GM21786 (cell line): ENCODE results near the gene FGD2.
A peak's percentile ranks its signal among the peaks of the same experiment; 100 is the strongest.
"Not testable (repeated sequence)": the region's sequence is repeated elsewhere in the genome, so short reads cannot be mapped to it uniquely, and the experiment has no call there.

Experiments used
- ATAC-seq: cut with Tn5 transposase; IDR thresholded peaks from one replicate; pipeline ENCODE4 v1.9.1; 2021; ENCODE audit not compliant: unreplicated experiment

Gene FGD2

DNA sequence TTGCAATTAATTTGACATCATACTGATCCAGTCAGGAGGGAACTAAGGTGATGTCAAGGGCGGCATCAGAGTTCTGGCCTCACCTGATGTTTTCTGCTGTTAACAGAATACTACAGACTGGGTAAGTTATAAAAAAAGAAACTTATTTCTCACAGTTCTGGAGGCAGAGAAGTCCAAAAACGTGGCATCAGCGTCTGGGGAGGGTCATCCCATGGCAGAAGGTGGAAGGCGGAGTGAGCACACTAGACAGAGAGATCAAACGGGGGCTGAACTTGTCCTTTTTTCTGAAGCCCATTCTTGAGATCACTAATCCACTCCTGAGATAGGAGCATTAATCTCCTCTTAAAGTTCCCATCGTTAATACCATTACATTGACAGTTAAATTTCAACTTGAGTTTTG is 16.2 kb upstream of the FGD2 start:
- ATAC-seq: no peak

DNA sequence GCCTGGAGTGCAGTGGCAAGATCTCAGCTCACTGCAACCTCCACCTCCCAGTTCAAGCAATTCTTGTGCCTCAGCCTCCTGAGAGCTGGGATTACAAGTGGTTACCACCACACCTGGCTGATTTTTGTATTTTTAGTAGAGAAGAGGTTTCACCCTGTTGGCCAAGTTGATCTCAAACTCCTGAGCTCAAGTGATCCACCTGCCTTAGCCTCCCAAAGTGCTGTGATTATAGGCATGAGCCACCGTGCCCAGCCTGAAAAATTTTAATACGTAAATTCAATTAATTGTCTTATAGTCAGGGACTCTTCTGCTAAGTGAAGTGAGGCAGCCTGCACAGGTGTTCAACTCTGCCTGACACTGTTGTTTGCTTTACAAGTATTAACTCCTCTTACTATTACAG is 15.1 kb upstream of the FGD2 start:
- not testable (repeated sequence) for ATAC-seq

DNA sequence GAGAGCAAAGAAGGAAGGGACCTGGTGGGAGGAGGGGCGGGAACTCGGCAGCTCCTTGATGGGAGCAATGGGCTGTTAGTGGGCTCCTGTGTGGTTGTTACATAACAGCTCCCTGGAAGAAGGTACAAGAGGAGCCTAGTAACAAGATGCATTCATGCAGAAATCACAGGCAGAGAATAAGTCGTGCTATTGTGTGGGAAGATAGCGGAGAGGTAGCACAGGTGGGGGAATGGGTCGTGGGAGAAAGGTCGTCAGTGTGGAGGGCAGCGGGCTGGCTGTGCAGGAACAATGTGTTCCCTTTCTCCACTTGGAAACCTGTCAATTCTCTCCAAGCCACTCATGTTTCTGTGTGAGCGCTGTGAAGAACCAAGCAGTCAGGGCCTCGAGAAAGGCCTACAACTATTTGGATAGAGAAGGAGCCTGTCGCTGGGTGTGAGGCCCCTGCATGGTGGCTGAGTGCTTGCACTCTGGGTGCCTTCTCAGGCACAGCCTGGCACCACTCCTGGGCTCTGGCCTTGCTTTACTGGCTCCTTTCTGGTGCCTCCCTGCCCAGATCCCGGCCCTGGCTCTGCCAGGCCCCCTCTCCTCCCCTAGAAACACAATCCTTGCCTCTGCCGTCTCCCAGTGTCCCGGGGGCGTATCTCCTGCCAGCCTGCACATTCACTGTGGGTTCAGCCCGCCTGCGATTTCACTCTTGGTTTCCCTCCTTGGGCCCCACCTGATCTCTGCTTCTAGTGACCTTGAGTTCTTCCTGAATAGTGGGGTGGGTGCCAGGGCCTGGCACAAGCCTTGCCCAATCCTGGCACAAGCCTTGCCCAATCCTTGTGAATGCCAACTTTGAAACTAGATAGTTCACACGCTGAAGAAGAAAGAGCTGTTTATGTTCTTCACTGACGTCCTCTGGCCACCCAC is 7.4 kb upstream of the FGD2 start:
- no peak for ATAC-seq

DNA sequence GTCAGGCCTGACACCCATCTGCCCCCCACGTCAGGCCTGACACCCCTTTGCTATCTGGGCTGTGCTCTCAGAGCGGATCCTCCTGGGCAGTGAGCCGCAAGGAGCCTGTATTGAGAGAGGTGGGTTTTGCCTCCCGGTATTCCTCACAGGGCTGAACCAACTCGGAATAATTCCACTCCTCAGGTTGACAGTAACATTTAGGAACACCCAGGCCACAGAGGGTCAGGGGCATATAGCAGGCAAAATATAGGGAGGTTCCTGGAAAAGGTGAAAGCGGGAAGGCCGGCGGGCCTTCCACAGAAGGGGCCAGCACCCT is 6.8 kb upstream of the FGD2 start:
- no peak for ATAC-seq

DNA sequence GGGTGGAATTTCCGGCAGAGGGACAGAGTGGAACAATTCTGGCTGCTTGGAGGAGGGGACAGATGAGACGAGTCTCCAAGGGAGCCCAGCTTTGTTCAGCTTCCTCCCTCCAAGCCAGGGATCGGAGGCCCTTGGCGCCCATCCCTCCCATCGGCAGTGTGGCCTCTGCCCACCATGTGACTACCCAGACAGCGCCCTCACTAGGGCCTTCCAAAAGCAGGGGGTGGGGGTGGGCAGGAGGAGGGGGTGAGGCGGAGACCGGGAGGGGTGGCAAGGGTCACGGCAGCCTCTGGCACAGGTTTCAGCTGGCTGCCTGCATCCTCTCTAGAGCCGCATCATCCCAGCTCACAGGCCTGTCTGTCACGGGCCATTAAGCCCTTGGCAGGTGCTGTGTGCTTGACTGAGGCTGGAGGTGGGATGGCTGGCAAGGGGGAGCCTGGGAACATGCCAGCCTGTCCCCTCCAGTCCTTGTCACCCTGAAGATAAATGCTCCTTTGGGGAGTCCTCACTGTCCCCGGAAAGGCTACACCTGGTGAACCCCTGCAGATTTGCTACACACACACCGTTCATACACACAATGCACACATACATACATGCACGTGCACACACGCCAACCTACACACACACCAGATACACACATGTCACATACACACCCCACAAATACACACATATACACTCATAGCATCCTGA is 6.2 kb upstream of the FGD2 start:
- ATAC-seq: no peak

DNA sequence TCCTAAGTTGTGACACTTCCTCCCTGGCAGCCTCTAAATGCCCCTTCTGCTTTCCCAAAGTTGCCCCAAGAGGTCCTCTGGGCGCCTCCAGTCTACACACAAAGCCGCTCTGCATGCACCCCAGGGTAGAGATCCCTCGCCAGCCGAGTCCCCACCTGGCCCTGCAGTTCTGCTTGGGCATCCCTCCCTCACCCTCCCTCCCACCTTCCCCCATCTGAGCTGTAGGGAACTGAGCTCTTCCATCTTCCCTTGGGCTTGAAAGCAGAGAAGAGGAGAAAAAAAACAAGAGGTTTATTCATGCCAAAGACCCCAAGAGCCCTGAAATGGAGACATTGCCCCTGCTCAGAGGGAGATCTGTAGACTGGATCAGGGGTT is 5.7 kb upstream of the FGD2 start:
- ATAC-seq: no peak

DNA sequence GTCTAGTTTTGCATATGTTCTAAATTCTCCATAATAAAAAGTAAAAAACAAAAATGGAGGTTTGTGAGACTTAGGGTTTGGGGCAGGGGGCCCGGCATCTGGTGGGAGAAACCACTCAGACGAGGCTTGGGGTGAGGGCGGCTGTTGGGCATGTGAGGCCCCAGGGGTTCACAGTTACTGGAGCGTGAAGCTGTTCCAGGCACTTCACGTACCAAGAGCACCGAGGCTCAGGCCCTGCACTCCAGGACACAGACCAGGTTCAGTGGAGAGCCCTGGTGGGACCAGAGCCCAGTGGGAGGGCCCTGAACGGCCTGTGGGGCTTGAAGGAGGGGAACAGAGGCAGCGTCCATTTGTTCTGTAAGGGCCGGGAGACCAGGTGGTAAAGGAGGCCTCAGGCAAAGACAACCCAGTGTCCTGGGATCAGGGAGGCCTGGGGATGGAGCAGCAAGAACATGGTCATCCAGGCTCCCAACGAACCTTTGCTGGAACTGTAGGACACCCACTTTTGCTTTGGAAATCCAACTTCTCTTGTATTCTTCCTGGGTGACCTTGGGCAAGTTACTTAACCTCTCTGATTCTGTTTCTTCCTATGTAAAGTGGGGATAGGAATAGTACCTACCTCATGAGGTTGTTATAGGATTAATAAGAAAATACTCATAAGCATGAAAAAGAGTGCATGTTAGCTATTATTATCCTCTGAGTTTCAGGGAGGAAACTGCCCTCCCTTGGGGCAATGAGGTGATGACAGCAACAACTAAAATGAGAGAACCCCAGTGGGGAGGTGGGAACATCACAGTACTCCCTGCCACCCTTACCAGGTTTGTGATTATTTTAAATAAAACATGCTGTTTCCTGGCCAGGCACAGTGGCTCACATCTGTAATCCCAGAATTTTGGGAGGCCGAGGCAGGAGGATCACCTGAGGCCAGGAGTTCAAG is 1.1 kb upstream of the FGD2 start:
- ATAC-seq: no peak

DNA sequence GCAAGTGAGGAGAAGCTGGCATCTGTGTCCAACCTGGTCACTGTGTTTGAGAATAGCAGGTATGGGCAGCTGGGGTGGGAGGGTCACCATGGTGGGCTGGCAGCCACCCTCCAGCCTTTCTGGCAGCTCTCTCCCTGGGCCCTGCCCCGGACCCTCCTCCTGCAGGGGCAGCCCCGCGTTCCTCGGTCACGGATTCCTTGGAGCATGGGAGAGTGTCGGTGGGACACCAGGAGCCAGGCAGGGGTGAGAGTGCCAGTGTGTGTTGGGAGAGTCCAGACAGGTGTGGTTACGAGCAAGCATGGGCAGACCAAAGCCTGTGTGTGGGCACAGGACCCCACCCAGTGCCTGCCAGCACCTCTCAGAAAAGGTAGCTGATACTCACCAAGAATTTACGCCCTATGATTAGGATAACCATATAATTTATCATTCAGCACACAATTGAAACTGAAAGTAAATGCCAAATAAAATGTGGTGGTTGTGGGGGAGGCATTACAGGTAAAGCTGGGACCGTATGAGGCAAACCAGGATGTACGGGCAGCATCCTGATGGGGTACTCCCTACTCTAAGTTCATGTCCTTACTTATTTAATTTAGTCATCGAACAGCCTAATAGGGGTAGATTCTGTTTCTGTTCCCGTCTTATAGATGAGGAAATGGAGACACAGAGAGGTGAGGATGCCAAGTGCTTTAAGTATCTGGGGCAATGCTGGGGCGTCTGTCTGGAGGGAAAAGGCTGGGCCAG is 542 bp downstream of the FGD2 start:
- no peak for ATAC-seq

DNA sequence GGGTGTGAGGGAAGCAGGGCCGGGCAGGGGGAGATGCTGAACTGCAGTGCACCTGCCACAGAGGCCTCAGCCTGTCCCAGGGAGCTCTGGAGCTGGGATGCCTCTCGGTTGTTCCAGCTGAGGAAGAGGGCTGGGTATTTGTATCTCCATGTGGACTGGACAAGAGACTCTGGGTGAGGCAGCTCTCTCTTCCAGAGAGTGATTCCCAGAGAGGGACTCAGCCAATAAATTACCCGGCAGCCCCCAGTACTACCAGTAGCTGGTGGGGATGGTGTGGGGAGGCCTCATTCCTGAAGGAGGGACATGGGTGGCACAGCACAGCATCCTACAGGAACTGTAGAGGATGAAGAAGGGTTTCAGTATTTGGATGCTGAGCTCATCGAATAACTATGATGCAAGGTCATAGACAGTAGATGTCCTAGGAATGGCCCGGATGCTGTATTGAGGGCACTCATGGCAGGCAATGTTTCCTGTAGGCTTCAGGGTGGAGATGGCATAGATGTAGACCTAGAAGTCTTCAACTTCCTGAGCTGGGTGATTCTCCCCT is 1.4 kb downstream of the FGD2 start:
- no peak for ATAC-seq

DNA sequence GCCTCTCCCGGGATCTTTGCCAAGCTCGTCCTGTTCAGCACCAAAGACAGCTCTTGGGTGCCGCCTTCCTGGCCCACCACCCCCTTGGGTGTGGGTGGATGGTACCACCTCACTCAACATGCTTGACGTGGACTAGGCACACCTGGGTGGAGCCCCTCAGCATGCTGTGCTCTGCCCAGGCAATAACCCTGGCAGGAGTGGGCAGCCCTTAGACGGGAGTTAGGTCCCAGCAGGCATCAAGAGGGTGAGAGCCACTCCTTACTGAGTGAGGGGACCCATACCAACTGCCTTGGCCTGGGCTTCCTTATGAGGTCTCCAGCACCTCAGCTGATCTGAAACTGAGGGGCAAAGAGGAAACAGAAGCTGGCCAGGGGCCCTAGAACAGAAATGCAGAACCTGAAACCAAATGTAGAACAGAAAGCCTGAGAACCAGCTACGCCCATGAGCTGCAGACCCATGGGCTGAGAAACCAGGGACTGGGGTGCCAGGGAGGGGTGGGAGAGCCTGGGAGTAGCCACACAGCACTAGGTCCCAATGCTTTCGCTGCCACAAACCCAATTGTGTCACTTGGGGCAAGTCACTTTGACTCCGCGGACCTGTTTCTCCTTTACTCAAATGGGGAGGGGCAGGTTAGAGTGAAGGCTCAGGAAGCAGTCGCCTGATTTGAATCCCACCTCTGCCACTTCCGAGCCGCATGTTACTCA is 2.0 kb downstream of the FGD2 start:
- ATAC-seq: peak; percentile 43

DNA sequence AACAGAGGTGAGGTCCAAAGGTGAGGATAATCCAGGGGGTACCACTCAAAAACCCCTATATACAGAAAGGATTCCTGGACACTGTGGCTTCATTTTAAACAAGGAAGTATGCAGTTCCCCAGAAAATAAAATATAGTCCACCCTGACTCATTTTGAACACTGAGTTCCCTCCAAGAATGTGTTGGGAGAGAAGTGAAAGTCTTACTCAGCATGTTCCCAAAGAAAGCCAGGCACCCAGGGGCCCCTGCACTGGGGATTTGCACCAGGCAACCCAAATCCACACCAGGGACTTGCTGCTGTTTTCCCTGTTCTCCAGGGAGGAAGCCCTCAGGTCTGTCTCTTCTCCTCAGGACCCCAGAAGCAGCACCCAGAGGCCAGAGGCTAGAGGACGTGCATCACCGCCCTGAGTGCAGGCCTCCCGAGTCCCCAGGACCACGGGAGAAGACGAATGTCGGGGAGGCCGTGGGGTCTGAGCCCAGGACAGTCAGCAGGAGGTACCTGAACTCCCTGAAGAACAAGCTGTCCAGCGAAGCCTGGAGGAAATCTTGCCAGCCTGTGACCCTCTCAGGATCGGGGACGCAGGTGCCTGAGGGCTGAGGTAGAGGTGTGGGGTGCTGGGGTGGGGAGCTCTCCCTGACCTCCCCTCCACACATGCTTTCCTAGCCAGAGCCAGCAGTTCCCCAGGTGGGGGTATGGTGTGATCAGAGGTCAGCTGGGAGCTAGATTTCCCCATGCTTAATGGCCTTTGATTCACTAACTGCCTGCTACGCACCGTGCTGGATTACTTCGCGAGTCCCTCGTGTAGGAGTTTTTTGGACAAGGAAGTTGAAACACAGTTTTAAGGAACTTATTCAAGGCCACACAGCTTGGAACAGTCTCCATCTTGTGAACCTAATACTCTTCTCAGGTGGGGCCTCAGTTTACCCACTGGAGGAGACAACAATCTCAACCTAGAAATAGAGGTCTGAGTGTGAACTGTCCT is 3.3 kb downstream of the FGD2 start:
- ATAC-seq: no peak

DNA sequence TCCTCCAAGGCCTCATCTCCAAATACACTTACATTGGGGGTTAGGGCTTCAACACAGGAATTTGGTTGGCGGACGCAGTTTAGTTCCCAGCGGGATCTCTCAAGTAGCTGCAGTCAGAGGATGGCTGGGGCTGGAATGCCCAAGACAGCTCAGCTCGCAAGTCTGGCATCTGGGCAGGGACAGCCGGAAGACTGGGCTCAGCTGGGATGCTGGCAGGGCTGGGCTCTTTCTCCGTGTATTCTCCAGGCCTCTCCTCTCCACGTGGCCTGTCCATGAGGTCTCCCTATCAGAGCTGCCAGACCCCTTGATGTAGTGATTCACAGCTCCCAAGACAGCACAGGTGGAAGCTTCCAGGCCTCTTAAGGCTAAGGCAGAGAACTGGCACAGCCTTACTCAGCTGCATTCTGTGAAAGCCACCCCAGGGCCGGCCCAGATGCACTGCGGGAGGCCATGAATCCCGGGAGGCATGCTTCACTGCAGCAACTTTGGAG is 5.0 kb downstream of the FGD2 start:
- ATAC-seq: no peak

DNA sequence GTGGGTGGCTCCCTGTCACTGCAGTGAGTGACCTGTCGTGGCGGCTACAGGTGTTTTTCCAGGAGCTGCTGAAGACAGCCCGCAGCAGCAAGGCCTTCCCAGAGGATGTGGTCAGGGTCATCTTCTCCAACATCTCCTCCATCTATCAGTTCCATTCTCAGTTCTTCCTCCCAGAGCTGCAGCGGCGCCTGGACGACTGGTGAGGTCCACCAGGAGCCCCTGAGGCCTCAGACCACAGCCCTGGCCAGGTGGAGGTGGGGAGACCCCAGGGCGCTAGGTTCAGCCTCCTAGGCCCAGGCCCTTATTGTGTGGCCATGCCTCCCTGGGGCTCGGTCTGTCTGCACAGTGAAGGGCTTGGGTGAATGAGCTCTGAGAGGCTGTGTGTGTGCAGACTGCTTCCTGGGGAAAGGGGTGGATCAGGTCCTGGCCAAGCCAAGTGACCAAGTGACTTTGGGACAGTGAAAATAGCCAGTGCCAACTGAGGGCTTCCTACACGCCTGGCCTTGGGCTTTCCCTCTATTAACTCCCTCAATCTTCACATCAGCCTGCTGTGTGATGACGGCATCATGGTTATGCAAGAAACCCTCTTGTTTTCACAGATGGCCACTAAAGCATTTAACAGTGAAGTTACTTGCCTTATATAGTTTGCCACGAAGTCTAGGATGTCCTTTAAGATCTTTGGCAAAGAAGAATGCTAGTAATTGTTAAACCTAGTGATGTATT is 6.4 kb downstream of the FGD2 start:
- ATAC-seq: no peak

DNA sequence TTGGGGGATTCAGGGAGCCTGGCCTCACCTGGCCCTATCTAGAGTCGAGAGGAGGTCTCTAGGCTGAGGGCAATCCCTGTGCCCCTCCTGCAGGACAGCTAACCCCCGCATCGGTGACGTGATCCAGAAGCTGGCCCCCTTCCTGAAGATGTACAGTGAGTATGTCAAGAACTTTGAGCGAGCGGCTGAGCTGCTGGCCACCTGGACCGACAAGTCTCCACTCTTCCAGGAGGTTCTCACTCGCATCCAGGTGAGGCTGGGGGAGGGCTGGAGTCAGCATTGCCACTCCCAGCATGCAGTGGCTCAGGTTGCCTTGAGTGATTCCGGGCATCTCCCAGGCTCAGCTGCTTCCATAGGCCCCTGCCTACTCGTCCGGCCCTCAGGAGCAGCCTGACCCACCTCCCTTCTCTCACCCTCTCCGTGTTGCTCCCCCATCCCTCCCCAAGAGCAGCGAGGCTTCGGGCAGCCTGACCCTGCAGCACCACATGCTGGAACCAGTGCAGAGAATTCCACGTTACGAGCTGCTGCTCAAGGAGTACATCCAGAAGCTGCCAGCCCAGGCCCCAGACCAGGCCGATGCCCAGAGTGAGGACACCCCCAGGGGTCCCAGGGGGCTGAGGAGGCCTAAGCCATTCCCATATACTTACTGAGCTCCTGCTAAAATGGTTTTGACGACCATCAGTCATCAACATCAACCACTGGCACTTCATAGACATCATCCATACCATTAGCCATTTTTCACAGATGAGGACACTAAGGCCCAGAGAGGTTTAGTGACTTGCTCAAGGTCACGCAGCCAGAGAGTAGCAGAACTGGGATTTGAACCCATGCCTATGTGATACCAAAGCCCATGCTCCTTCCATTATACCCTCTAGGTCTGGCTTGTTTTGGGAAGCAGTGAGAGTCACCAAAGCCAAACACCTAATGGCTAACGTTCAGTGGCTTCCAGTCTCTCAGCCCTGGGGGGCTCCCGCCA is 8.3 kb downstream of the FGD2 start:
- ATAC-seq: no peak

DNA sequence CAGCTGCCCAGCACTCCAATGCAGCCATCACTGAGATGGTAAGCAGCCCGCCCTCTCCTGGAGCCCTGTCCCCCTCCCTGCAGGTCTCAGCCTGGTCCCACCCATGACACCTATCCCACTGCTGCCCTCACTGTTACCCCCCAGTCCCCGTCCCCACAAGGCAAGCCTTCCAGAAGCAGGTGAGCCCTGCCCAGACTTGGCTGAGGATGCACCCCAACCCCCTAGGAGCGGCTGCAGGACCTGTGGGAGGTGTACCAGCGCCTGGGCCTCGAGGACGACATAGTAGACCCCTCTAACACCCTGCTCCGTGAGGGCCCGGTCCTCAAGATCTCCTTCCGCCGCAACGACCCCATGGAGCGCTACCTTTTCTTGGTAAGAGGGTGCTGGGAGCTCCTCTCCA is 9.2 kb downstream of the FGD2 start:
- ATAC-seq: no peak

DNA sequence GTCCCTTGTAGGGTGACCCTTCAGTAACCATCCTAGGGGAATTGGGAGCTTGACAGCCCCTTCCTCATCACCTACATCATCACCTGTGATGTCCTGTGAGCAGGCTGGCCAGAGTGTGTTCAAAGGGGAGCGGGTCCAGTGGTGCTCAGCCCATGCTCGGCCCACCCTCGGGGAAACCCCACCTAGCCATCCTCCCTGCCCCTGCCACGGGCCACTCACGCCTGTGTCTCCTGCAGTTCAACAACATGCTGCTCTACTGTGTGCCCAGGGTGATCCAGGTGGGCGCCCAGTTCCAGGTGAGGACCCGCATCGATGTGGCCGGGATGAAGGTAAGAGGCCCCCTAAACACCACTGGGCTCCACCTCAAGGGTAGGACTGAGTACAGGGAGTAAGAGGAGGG is 10.1 kb downstream of the FGD2 start:
- no peak for ATAC-seq

DNA sequence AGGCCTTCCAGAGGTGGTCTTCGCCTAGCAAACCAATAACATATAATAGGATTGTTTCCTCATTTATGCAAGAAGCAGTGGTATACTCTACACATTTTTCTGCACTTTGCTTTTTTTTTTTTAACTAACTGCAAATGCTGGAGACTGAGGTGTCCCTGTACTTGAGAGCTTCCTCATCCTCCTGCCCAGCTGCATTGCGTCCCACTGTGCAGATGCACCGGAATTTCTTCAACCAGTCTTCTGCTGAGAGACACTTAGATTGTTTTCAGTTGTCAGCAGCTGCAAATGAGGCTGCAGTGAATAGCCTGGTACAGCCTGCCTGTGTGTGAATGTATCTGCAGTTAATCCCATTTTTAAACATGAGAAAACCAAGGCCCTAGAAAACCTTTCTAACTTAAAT is 11.5 kb downstream of the FGD2 start:
- no peak for ATAC-seq
